ENCODE results near the gene KIF26A. TPM values are rescaled to one million over a fixed set of nuclear protein-coding genes. Genes with fewer than 3 reads are reported as not detected.

Gene KIF26A
- total and polyA plus RNA-seq, 2 experiments from 2014 or later = 5.6 to 103 TPM

DNA sequence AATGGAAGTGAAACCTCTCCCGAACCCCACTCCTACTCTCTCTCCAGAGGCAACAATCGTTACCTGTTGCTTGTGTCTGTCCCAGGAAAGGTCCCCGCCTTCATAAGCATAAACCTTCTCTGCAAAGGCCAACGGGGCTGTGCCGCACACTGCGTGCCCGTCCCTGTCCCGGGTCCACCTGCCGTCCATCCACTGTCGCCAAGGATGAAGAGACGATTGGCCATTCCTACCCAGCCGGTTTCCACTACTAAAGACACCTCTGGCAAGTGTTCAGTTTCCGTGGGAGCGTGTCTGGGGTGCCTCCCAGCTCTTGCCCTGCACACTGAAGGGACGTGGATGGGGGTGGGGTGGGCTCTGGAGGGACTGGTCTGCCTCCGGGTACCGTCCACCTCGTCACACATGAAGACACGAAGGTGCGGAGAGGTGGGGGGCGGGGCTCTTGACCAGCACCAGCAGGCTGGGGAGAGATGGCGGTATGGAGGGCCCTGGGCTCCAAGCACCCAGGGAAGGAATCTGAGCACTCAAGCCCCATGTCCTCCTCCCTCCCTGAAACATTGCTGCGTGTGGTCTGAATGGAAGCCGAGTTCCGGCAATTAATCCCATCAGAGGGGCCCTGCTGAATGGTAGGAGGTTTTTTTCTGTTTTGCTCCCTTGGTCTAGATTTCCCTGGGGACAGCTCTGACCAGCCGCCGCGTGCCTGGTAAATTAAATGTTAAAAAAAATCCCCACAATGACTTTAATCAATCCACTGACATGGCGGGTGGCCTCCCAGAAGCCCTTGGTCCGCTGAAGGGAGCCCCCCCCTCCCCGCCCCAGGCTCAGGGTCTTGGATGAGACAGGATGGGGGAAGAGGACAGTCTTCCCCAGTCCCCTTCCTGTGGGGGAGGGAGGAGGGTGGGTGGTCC, 4.1 kb upstream of the KIF26A start (continued):
- TF ChIP-seq, protein P1, sequence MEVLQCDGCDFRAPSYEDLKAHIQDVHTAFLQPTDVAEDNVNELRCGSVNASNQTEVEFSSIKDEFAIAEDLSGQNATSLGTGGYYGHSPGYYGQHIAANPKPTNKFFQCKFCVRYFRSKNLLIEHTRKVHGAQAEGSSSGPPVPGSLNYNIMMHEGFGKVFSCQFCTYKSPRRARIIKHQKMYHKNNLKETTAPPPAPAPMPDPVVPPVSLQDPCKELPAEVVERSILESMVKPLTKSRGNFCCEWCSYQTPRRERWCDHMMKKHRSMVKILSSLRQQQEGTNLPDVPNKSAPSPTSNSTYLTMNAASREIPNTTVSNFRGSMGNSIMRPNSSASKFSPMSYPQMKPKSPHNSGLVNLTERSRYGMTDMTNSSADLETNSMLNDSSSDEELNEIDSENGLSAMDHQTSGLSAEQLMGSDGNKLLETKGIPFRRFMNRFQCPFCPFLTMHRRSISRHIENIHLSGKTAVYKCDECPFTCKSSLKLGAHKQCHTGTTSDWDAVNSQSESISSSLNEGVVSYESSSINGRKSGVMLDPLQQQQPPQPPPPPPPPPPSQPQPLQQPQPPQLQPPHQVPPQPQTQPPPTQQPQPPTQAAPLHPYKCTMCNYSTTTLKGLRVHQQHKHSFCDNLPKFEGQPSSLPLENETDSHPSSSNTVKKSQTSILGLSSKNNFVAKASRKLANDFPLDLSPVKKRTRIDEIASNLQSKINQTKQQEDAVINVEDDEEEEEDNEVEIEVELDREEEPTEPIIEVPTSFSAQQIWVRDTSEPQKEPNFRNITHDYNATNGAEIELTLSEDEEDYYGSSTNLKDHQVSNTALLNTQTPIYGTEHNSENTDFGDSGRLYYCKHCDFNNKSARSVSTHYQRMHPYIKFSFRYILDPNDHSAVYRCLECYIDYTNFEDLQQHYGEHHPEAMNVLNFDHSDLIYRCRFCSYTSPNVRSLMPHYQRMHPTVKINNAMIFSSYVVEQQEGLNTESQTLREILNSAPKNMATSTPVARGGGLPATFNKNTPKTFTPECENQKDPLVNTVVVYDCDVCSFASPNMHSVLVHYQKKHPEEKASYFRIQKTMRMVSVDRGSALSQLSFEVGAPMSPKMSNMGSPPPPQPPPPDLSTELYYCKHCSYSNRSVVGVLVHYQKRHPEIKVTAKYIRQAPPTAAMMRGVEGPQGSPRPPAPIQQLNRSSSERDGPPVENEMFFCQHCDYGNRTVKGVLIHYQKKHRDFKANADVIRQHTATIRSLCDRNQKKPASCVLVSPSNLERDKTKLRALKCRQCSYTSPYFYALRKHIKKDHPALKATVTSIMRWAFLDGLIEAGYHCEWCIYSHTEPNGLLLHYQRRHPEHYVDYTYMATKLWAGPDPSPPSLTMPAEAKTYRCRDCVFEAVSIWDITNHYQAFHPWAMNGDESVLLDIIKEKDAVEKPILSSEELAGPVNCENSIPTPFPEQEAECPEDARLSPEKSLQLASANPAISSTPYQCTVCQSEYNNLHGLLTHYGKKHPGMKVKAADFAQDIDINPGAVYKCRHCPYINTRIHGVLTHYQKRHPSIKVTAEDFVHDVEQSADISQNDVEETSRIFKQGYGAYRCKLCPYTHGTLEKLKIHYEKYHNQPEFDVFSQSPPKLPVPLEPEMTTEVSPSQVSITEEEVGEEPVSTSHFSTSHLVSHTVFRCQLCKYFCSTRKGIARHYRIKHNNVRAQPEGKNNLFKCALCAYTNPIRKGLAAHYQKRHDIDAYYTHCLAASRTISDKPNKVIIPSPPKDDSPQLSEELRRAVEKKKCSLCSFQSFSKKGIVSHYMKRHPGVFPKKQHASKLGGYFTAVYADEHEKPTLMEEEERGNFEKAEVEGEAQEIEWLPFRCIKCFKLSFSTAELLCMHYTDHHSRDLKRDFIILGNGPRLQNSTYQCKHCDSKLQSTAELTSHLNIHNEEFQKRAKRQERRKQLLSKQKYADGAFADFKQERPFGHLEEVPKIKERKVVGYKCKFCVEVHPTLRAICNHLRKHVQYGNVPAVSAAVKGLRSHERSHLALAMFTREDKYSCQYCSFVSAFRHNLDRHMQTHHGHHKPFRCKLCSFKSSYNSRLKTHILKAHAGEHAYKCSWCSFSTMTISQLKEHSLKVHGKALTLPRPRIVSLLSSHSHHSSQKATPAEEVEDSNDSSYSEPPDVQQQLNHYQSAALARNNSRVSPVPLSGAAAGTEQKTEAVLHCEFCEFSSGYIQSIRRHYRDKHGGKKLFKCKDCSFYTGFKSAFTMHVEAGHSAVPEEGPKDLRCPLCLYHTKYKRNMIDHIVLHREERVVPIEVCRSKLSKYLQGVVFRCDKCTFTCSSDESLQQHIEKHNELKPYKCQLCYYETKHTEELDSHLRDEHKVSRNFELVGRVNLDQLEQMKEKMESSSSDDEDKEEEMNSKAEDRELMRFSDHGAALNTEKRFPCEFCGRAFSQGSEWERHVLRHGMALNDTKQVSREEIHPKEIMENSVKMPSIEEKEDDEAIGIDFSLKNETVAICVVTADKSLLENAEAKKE (CRISPR knock-in tag; IDR thresholded peaks at IDR 0.05) = no peak
- TF ChIP-seq, protein P2, sequence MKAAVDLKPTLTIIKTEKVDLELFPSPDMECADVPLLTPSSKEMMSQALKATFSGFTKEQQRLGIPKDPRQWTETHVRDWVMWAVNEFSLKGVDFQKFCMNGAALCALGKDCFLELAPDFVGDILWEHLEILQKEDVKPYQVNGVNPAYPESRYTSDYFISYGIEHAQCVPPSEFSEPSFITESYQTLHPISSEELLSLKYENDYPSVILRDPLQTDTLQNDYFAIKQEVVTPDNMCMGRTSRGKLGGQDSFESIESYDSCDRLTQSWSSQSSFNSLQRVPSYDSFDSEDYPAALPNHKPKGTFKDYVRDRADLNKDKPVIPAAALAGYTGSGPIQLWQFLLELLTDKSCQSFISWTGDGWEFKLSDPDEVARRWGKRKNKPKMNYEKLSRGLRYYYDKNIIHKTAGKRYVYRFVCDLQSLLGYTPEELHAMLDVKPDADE (IDR thresholded peaks at IDR 0.05) = no peak
- TF ChIP-seq, protein P3, sequence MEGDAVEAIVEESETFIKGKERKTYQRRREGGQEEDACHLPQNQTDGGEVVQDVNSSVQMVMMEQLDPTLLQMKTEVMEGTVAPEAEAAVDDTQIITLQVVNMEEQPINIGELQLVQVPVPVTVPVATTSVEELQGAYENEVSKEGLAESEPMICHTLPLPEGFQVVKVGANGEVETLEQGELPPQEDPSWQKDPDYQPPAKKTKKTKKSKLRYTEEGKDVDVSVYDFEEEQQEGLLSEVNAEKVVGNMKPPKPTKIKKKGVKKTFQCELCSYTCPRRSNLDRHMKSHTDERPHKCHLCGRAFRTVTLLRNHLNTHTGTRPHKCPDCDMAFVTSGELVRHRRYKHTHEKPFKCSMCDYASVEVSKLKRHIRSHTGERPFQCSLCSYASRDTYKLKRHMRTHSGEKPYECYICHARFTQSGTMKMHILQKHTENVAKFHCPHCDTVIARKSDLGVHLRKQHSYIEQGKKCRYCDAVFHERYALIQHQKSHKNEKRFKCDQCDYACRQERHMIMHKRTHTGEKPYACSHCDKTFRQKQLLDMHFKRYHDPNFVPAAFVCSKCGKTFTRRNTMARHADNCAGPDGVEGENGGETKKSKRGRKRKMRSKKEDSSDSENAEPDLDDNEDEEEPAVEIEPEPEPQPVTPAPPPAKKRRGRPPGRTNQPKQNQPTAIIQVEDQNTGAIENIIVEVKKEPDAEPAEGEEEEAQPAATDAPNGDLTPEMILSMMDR (conservative IDR thresholded peaks at IDR 0.05; ENCODE audit: low read depth in 2 of 2) = no peak
- TF ChIP-seq, protein P4, sequence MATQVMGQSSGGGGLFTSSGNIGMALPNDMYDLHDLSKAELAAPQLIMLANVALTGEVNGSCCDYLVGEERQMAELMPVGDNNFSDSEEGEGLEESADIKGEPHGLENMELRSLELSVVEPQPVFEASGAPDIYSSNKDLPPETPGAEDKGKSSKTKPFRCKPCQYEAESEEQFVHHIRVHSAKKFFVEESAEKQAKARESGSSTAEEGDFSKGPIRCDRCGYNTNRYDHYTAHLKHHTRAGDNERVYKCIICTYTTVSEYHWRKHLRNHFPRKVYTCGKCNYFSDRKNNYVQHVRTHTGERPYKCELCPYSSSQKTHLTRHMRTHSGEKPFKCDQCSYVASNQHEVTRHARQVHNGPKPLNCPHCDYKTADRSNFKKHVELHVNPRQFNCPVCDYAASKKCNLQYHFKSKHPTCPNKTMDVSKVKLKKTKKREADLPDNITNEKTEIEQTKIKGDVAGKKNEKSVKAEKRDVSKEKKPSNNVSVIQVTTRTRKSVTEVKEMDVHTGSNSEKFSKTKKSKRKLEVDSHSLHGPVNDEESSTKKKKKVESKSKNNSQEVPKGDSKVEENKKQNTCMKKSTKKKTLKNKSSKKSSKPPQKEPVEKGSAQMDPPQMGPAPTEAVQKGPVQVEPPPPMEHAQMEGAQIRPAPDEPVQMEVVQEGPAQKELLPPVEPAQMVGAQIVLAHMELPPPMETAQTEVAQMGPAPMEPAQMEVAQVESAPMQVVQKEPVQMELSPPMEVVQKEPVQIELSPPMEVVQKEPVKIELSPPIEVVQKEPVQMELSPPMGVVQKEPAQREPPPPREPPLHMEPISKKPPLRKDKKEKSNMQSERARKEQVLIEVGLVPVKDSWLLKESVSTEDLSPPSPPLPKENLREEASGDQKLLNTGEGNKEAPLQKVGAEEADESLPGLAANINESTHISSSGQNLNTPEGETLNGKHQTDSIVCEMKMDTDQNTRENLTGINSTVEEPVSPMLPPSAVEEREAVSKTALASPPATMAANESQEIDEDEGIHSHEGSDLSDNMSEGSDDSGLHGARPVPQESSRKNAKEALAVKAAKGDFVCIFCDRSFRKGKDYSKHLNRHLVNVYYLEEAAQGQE (IDR thresholded peaks at IDR 0.05; ENCODE audit: unreplicated experiment) = no peak
- no peak for TF ChIP-seq ZNF331 (CRISPR knock-in tag; IDR thresholded peaks at IDR 0.05; ENCODE audit: low read depth)
- no peak for TF ChIP-seq EZH2 (IDR thresholded peaks at IDR 0.05; ENCODE audit: low read depth, unreplicated experiment)
- TF ChIP-seq JUNB (IDR thresholded peaks at IDR 0.05; ENCODE audit: unreplicated experiment) = no peak
- TF ChIP-seq STAT1 (IDR thresholded peaks at IDR 0.05; ENCODE audit: unreplicated experiment) = no peak
